Subcutaneous adipose tissue (tissue), 4 donors: ENCODE data around the gene EYS. TPM values are rescaled to one million over a fixed set of nuclear protein-coding genes. Genes with fewer than 3 reads are reported as not detected.

Source experiments
- total RNA-seq, 4 donors: library from RNA; depleted of rRNA; stranded (reverse); fragments of >200 nt; gene quantifications; one replicate each; pipeline ENCODE4 v1.1.0, GENCODE V29; 2016
- TF ChIP-seq, protein P1 (sequence below): fragments of 450-650 bp; IDR thresholded peaks from one replicate; pipeline ENCODE4 v1.5.1; 2016; ENCODE audit warnings: low read depth, mild to moderate bottlenecking, control low read depth, antibody characterized with exemption, moderate library complexity

EYS gene
- total RNA-seq, 4 donors from 2014 or later, result 0.17 to 3.8 (median 0.82) TPM

DNA sequence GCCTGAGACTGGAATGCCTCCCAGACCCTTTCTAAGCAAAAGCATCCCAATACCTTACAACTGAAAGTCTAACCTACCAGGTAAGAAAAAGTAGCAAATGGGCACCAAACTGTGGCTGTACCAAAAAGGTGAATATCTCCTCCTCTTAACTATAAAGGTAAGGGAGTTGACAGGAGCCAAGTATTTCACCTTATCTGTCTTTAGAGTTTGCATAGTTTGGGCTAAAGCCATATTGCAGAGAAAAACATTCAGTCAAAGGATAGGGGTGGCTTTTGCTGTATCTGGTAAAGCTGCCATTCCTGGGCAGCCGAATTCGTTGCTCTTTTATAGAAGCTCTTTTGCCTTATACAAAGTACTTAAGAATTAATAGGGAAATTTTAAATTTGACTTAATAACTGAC, 2033.3 kb downstream of the EYS start:
- TF ChIP-seq, protein P1, sequence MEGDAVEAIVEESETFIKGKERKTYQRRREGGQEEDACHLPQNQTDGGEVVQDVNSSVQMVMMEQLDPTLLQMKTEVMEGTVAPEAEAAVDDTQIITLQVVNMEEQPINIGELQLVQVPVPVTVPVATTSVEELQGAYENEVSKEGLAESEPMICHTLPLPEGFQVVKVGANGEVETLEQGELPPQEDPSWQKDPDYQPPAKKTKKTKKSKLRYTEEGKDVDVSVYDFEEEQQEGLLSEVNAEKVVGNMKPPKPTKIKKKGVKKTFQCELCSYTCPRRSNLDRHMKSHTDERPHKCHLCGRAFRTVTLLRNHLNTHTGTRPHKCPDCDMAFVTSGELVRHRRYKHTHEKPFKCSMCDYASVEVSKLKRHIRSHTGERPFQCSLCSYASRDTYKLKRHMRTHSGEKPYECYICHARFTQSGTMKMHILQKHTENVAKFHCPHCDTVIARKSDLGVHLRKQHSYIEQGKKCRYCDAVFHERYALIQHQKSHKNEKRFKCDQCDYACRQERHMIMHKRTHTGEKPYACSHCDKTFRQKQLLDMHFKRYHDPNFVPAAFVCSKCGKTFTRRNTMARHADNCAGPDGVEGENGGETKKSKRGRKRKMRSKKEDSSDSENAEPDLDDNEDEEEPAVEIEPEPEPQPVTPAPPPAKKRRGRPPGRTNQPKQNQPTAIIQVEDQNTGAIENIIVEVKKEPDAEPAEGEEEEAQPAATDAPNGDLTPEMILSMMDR, result no peak

DNA sequence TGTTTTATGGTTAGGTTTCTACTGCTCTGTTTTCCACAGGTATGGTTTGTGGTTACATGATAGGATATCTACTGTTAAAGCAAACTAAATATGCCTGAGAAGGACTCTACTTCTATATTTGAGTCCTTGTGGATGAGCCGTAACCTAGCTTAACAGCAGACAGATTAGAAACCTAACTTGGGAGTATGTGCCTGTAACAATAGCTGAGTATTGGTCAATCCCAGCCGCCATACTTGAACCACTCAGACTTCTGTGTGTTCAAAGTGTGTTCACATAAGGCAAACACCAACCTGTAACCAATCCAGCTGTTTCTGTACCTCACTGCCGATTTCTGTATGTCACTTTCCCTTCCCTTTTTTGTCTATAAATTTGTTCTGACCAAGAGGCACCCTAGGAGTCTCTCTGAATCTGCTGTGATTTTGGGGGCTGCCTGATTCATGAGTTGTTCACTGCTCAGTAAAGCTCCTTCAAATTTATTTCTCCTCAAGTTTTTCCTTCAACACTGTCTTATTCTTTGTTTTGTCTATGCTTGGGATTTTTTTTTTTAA, 2034.4 kb downstream of the EYS start:
- TF ChIP-seq, protein P1, result no peak

DNA sequence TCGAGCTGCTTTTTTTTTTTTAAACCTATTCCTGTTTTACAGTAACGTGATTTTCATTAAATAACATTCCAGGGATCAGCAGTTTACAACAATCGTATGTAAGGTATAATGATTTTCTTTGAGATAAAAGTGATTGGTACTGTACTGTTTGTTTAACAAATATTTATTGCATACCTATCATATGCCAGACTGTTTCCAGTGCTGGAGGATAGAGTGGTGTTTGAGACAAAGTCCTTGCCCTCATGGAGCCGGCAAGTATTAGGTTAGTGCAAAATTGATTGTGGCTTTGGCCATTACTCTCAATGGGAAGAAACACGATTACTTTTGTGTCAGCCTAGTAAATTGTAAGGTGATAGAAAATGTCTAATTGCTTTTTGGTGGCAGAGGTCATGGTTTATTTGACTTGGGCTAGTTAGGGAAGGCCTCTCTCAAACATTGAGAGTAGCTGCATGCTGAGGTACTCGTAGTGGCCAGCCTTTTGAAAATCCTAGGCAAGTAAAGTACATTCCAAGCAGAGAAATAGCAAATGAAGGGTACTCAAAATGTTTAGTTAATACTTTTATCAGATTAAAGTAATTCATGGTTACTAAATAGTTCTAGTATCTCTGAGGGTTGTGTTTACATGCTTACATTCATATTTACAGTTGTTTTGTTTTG, 2035.8 kb downstream of the EYS start:
- TF ChIP-seq, protein P1, result no peak
